HG03196 (cell line): ENCODE measurements around the gene TLR6.
"Not testable (repeated sequence)": the region's sequence is repeated elsewhere in the genome, so short reads cannot be mapped to it uniquely, and the experiment has no call there.

Experiments used
- ATAC-seq: cut with Tn5 transposase; IDR thresholded peaks from one replicate; pipeline ENCODE4 v1.9.1; 2021; ENCODE audit not compliant: unreplicated experiment

TLR6 gene

GRCh38 chr4:38823766-38824165 is 32.9 kb downstream of the TLR6 start:
- ATAC-seq = no peak

- ATAC-seq = no peak
Observed at GRCh38 chr4:38822748-38823303, 33.8 kb downstream of the TLR6 start.

- no peak for ATAC-seq
Observed at GRCh38 chr4:38821739-38822138, 34.9 kb downstream of the TLR6 start.

- ATAC-seq = peak; percentile 48
Observed at GRCh38 chr4:38820329-38821061, 36.1 kb downstream of the TLR6 start.

GRCh38 chr4:38819569-38819968 is 37.0 kb downstream of the TLR6 start:
- ATAC-seq = no peak

GRCh38 chr4:38818441-38818976 is 38.1 kb downstream of the TLR6 start:
- ATAC-seq = peak; percentile 54

- ATAC-seq = no peak
Observed at GRCh38 chr4:38815885-38816782, 40.5 kb downstream of the TLR6 start.

GRCh38 chr4:38814386-38814785 is 42.2 kb downstream of the TLR6 start:
- ATAC-seq = no peak

GRCh38 chr4:38811297-38811696 is 45.3 kb downstream of the TLR6 start:
- ATAC-seq = no peak

- ATAC-seq = not testable (repeated sequence)
Observed at GRCh38 chr4:38807462-38807861, 49.2 kb downstream of the TLR6 start.

- ATAC-seq = not testable (repeated sequence)
Observed at GRCh38 chr4:38806251-38806650, 50.4 kb downstream of the TLR6 start.

- peak; percentile 84 for ATAC-seq
Observed at GRCh38 chr4:38805530-38806145, 51.0 kb downstream of the TLR6 start.

GRCh38 chr4:38804654-38805295 is 51.8 kb downstream of the TLR6 start, which contains the start of gene TLR1:
TLR1 (minus strand) TSS chr4:38804791; CDS start chr4:38798831, 5,960 bp downstream.
- ATAC-seq = peak; percentile 40

GRCh38 chr4:38803833-38804653 is 52.6 kb downstream of the TLR6 start:
- ATAC-seq = peak; percentile 41

- ATAC-seq = no peak
Observed at GRCh38 chr4:38802561-38803355, 53.9 kb downstream of the TLR6 start.

- no peak for ATAC-seq
Observed at GRCh38 chr4:38800961-38801450, 55.6 kb downstream of the TLR6 start.

GRCh38 chr4:38800366-38800765 is 56.3 kb downstream of the TLR6 start:
- no peak for ATAC-seq

- no peak for ATAC-seq
Observed at GRCh38 chr4:38795087-38795486, 61.5 kb downstream of the TLR6 start.

GRCh38 chr4:38794051-38794450 is 62.6 kb downstream of the TLR6 start:
- ATAC-seq = no peak
